ENCODE data around the gene PCNX1. TPM values are rescaled to one million over a fixed set of nuclear protein-coding genes. Genes with fewer than 3 reads are reported as not detected.

PCNX1 gene
- total RNA-seq, 1 donor from 2014 or later, result 79.3 TPM

DNA sequence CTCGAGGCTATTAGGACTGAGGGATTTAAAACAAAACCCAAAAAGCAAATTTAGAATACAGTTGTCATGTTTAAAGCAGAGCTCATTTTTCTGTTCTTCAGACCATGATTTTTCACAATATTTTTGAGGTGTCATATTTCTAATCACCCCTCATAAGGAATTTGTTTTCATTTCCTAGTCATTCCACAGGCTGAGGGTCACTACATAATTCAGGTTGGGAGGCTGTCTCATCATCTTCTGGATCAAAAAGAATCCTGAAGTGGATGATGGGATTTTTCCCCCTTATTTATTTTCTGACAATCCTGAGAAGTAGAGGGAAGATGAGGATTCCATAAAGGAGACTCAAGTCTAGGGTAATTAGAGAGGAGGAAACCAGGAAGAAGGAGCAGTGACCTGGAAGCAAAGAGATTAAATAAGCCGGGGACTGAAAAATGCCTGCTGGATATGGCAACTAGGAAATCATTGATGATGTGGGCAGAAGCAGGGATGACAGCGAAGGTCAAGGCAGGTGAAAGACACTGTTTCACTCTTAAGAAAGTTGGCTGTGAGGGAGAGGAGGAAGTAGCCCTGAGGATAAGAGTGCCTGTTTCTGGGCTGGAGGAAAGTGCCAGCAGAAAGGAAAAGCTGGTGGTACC is 9.0 kb upstream of the PCNX1 start:
- Histone ChIP-seq H3K4me3 (ENCODE audit: low read length in 3 of 3) (no peak overlapping the region), H3K27ac (ENCODE audit: low read depth, low read length) (no peak overlapping the region), H3K9ac (ENCODE audit: low read depth in 1 of 3, low read length in 3 of 3) (no peak overlapping the region), H3K36me3 (ENCODE audit: control insufficient read depth in 3 of 3, insufficient read depth in 3 of 3, low read length in 3 of 3) (no peaks in the 10 kb centered on the region), H3K27me3 (ENCODE audit: control insufficient read depth in 3 of 3, insufficient read depth in 3 of 3, low read length in 3 of 3) (no peaks in the 10 kb centered on the region), H3K4me1 (ENCODE audit: control insufficient read depth in 3 of 3, insufficient read depth in 3 of 3, low read length in 3 of 3) (peaks cover 0 to 3% (median 3%) of the 10 kb centered on the region in 3 donors), H3K9me3 (ENCODE audit: control insufficient read depth in 3 of 3, low read length in 3 of 3) (no peaks in the 10 kb centered on the region)

DNA sequence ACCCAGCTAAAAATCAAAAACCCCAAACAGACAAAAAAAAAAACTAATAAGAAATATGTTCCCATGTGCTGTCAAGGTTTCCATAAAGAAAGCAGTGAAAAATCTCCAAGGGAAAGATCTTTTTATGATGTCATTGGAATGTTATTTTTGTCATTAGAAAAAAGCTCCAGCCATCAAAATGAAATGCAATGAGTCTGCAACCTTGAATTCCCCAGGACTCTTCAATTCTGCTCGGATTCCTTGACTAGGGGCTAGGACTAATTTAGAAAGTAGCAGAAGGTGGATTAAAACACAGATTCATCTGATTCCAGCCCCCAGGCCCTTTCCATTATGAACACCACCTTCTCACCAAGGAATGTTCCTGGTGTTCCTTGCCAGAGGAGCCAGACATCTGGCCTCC is 6.0 kb upstream of the PCNX1 start:
- Histone ChIP-seq H3K4me3 (ENCODE audit: low read length in 3 of 3) (no peak overlapping the region), H3K36me3 (ENCODE audit: control insufficient read depth in 3 of 3, insufficient read depth in 3 of 3, low read length in 3 of 3) (no peaks in the 10 kb centered on the region), H3K4me1 (ENCODE audit: control insufficient read depth in 3 of 3, insufficient read depth in 3 of 3, low read length in 3 of 3) (peaks cover 7 to 17% (median 11%) of the 10 kb centered on the region in 3 donors), H3K27ac (ENCODE audit: low read depth, low read length) (no peak overlapping the region), H3K27me3 (ENCODE audit: control insufficient read depth in 3 of 3, insufficient read depth in 3 of 3, low read length in 3 of 3) (no peaks in the 10 kb centered on the region), H3K9me3 (ENCODE audit: control insufficient read depth in 3 of 3, low read length in 3 of 3) (no peaks in the 10 kb centered on the region), H3K9ac (ENCODE audit: low read depth in 1 of 3, low read length in 3 of 3) (no peak overlapping the region)

DNA sequence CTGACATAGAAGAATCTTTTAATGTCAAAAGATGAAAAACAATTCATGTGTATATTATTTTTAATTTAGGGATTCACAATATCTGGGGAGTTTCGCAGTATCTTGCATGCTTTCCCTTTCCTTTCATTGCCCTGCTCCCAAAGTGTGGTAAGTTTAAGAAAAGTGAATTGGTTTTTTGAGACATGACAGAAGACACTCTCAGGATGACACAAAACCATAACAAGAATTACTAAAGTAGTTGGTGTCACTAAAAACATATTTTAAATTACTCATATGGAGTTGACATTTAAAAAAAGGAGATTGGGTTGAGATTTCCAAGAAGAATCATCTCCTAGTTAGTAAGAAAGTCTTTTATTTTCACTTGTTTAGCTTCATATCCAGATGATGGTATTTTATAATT is 5.1 kb upstream of the PCNX1 start:
- no peaks in the 10 kb centered on the region for H3K27me3 ChIP-seq (ENCODE audit: control insufficient read depth in 3 of 3, insufficient read depth in 3 of 3, low read length in 3 of 3)
- no peaks in the 10 kb centered on the region for H3K36me3 ChIP-seq (ENCODE audit: control insufficient read depth in 3 of 3, insufficient read depth in 3 of 3, low read length in 3 of 3)
- no peak overlapping the region for H3K4me3 ChIP-seq (ENCODE audit: low read length in 3 of 3)
- H3K27ac ChIP-seq (ENCODE audit: low read depth, low read length), result no peak overlapping the region
- no peak overlapping the region for H3K9ac ChIP-seq (ENCODE audit: low read depth in 1 of 3, low read length in 3 of 3)
- H3K9me3 ChIP-seq (ENCODE audit: control insufficient read depth in 3 of 3, low read length in 3 of 3), result no peaks in the 10 kb centered on the region
- peaks cover 12 to 22% (median 13%) of the 10 kb centered on the region in 3 donors for H3K4me1 ChIP-seq (ENCODE audit: control insufficient read depth in 3 of 3, insufficient read depth in 3 of 3, low read length in 3 of 3)

DNA sequence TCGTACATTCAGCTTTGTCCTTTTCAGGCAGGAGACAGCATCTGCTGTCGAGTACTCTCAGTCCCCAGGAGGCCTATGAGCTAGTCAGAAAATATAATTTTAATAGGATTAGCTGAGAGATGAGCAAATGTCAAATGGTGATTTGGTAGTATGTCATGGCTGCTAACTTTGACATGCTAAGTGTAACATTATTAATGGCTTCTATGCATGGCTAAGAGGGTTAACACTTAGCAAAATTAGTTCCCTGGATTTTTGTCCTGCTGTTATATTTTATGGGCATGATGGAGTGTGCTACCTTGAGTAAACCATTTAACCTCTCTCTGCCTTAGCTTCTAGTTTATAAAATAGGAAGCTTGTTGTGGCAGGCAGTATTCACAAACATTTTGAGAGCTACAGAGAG is 2.9 kb upstream of the PCNX1 start:
- peaks cover 15 to 20% (median 19%) of the 10 kb centered on the region in 3 donors for H3K4me1 ChIP-seq (ENCODE audit: control insufficient read depth in 3 of 3, insufficient read depth in 3 of 3, low read length in 3 of 3)
- no peak overlapping the region for H3K9ac ChIP-seq (ENCODE audit: low read depth in 1 of 3, low read length in 3 of 3)
- no peaks in the 10 kb centered on the region for H3K27me3 ChIP-seq (ENCODE audit: control insufficient read depth in 3 of 3, insufficient read depth in 3 of 3, low read length in 3 of 3)
- H3K4me3 ChIP-seq (ENCODE audit: low read length in 3 of 3), result no peak overlapping the region
- no peak overlapping the region for H3K27ac ChIP-seq (ENCODE audit: low read depth, low read length)
- no peaks in the 10 kb centered on the region for H3K36me3 ChIP-seq (ENCODE audit: control insufficient read depth in 3 of 3, insufficient read depth in 3 of 3, low read length in 3 of 3)
- no peaks in the 10 kb centered on the region for H3K9me3 ChIP-seq (ENCODE audit: control insufficient read depth in 3 of 3, low read length in 3 of 3)

DNA sequence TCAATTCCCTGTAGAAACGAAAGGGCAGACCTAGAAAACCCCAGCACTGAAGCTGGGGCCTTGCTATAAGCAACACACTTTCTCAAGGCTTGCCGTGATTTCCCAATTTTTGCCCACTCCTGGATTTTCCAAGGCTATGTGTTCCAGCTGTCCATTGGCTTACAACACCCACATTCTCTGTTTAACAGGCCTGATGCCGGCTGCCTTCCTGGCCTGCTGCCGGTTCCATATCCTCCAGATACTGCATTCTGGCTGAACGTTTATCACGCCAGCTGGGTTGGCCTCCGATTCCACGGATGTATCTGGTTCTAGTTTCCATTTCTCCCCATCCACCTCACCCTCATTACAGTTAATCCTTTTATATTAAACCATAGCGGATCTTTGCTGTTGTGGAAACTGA is 2.0 kb upstream of the PCNX1 start:
- H3K36me3 ChIP-seq (ENCODE audit: control insufficient read depth in 3 of 3, insufficient read depth in 3 of 3, low read length in 3 of 3), result no peaks in the 10 kb centered on the region
- peaks cover 16 to 26% (median 21%) of the 10 kb centered on the region in 3 donors for H3K4me1 ChIP-seq (ENCODE audit: control insufficient read depth in 3 of 3, insufficient read depth in 3 of 3, low read length in 3 of 3)
- no peak overlapping the region for H3K9ac ChIP-seq (ENCODE audit: low read depth in 1 of 3, low read length in 3 of 3)
- no peak overlapping the region for H3K4me3 ChIP-seq (ENCODE audit: low read length in 3 of 3)
- H3K9me3 ChIP-seq (ENCODE audit: control insufficient read depth in 3 of 3, low read length in 3 of 3), result no peaks in the 10 kb centered on the region
- H3K27me3 ChIP-seq (ENCODE audit: control insufficient read depth in 3 of 3, insufficient read depth in 3 of 3, low read length in 3 of 3), result no peaks in the 10 kb centered on the region
- H3K27ac ChIP-seq (ENCODE audit: low read depth, low read length), result peak overlapping the region; percentile 60

DNA sequence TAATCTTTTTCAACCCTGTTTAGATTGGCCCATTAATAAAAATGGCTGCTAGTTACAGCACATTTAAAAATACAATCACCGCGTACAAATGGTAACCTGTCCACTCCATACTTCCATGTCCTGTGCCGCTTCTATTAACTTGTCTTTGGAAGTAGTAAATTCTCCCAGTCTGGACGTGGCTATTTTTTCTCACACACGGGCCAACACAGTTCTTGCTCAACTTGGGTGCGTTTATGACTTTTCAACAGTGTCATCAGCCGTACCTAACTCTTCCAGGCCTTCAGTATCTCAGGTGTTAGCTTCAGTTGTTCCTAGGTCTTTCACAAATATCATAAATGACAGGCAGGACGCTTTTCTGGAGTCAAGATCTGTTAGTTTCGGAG is 475 bp upstream of the PCNX1 start:
- no peaks in the 10 kb centered on the region for H3K27me3 ChIP-seq (ENCODE audit: control insufficient read depth in 3 of 3, insufficient read depth in 3 of 3, low read length in 3 of 3)
- no peaks in the 10 kb centered on the region for H3K9me3 ChIP-seq (ENCODE audit: control insufficient read depth in 3 of 3, low read length in 3 of 3)
- H3K4me3 ChIP-seq (ENCODE audit: low read length in 3 of 3), result peak overlapping the region; percentile 72 to 90 (median 73)
- no peaks in the 10 kb centered on the region for H3K36me3 ChIP-seq (ENCODE audit: control insufficient read depth in 3 of 3, insufficient read depth in 3 of 3, low read length in 3 of 3)
- peaks cover 18 to 31% (median 28%) of the 10 kb centered on the region in 3 donors for H3K4me1 ChIP-seq (ENCODE audit: control insufficient read depth in 3 of 3, insufficient read depth in 3 of 3, low read length in 3 of 3)
- peak overlapping the region; percentile 88 to 92 (median 91) for H3K9ac ChIP-seq (ENCODE audit: low read depth in 1 of 3, low read length in 3 of 3)
- peak overlapping the region; percentile 88 for H3K27ac ChIP-seq (ENCODE audit: low read depth, low read length)

DNA sequence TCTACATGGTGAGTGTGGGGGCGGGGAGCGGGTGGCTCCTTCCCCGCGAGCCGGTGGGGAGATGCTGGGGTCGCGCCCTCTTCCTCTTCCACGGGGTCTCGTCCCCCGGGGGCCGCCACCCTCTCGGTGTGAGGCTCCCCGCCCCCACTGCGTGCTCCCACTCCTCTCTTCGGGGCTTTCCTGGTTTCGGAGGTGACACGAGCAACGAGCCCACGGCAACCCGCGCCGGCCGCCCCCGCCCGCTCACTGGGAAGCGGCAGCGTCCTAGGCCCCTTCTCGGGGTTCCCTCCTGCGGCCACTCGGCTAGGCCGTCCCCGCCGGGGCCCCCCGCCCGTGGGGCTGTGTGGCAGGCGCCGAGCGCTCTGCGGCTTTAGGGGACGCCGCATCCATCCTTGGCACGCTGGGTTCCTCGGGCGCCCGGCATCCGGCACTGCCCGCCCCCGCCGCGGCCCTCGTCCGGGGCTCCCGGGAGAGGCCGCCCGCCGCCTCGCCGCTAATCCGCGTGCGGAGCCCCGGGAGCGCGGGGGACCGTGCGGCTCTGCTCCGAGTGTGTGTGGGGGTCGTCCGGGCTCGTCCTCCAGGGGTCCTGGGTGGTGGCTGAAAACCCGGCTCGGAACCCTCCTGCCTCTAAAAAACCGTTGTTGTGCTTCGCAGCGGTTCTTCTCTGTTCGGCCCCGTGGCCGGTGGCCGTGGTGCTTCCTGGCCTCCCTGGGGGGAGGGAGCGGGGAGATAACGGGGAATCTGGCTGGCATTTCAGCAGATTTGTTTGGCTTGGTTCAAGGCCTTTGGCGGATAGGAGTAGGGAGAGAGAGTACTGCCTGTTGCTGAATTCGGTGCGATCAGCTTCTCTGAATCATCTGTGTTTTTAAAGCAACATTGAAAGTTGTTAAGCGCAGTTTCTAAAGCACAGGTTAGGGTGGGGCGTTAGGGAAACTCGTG is 1.0 kb downstream of the PCNX1 start:
- Histone ChIP-seq H3K4me1 (ENCODE audit: control insufficient read depth in 3 of 3, insufficient read depth in 3 of 3, low read length in 3 of 3) (peaks cover 21 to 34% (median 28%) of the 10 kb centered on the region in 3 donors), H3K27me3 (ENCODE audit: control insufficient read depth in 3 of 3, insufficient read depth in 3 of 3, low read length in 3 of 3) (no peaks in the 10 kb centered on the region), H3K36me3 (ENCODE audit: control insufficient read depth in 3 of 3, insufficient read depth in 3 of 3, low read length in 3 of 3) (no peaks in the 10 kb centered on the region), H3K9me3 (ENCODE audit: control insufficient read depth in 3 of 3, low read length in 3 of 3) (no peaks in the 10 kb centered on the region), H3K9ac (ENCODE audit: low read depth in 1 of 3, low read length in 3 of 3) (peak overlapping the region; percentile 84 to 91 (median 85)), H3K4me3 (ENCODE audit: low read length in 3 of 3) (peak overlapping the region; percentile 72 to 82 (median 73)), H3K27ac (ENCODE audit: low read depth, low read length) (peak overlapping the region; percentile 88)

DNA sequence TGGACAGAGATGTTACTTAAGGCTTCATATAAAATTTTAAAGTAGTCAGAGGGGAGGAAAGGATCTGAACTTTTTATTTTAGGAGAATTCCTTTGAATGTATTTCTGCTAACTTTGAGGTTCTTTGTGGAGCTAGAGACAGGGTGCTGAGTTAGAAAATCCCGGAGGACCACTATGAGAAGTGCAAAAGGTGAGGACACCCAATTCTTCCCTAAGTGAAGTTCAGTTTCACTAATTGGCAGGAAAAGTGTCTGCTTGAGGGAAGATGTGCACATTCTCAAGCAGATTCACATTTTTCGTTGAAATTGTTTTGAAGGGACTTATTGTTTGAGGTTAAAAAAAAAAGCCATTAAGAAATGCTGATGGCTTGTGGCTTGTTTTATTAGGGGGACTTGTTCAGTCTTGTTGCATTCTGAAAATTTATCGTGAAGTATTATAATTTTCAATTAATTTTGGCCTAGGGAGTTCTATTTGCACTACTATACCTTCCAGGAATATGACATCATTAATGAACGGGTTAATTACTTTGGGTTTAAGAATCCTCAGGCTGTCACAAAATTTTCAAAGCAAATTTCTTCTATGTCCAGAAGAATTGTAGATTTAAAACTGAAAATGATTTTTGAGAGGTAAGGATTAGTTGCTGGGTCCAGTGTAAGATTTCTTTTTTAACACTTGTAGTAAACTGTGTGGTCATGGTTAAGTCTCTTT is 1.8 kb downstream of the PCNX1 start:
- peak overlapping the region; percentile 72 to 82 (median 73) for H3K4me3 ChIP-seq (ENCODE audit: low read length in 3 of 3)
- H3K27me3 ChIP-seq (ENCODE audit: control insufficient read depth in 3 of 3, insufficient read depth in 3 of 3, low read length in 3 of 3), result no peaks in the 10 kb centered on the region
- no peak overlapping the region for H3K27ac ChIP-seq (ENCODE audit: low read depth, low read length)
- peak overlapping the region; percentile 84 to 91 (median 85) for H3K9ac ChIP-seq (ENCODE audit: low read depth in 1 of 3, low read length in 3 of 3)
- H3K4me1 ChIP-seq (ENCODE audit: control insufficient read depth in 3 of 3, insufficient read depth in 3 of 3, low read length in 3 of 3), result peaks cover 21 to 34% (median 28%) of the 10 kb centered on the region in 3 donors
- H3K9me3 ChIP-seq (ENCODE audit: control insufficient read depth in 3 of 3, low read length in 3 of 3), result no peaks in the 10 kb centered on the region
- no peaks in the 10 kb centered on the region for H3K36me3 ChIP-seq (ENCODE audit: control insufficient read depth in 3 of 3, insufficient read depth in 3 of 3, low read length in 3 of 3)

DNA sequence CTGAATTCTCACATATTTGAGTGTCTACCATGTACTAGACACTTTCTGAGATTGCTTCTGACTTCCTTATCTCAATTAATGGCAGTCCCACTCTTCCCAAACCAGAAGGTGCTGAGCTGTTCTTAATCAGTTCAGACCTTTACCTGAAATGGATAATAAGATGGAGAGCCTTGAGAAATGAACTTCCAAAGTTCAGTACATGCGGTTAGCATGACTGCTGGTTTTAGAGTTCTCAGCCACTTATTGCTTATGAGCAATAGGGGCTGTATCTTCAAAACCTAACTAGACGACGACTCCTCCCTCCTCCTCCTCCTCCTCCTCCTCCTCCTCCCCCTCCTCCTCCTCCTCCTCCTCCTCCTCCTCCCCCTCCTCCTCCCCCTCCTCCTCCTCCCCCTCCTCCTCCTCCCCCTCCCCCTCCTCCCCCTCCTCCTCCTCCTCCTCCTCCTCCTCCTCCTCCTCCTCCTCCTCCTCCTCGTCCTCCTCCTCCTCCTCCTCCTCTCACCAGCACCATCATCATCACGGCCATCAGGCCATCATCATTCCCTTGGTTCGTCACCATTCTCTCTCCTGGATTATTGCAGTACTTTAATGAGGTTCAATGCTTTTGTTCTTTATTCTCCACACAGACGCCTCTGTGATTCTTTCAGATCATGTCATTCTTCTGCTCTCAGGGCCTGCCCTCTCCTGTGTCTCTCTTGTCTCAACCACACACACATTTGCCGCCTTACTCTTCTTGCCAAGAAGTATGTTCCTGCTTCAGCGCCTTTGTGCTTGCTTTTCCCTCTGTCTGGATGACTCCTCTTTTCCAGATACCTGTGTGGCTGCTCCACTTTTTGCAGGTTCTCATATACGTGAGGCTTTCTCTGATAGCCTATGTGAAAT is 2.7 kb downstream of the PCNX1 start:
- Histone ChIP-seq H3K9ac (ENCODE audit: low read depth in 1 of 3, low read length in 3 of 3) (no peak overlapping the region), H3K36me3 (ENCODE audit: control insufficient read depth in 3 of 3, insufficient read depth in 3 of 3, low read length in 3 of 3) (no peaks in the 10 kb centered on the region), H3K27ac (ENCODE audit: low read depth, low read length) (no peak overlapping the region), H3K4me3 (ENCODE audit: low read length in 3 of 3) (peak overlapping the region in 1 of 3 donors; percentile 5), H3K27me3 (ENCODE audit: control insufficient read depth in 3 of 3, insufficient read depth in 3 of 3, low read length in 3 of 3) (no peaks in the 10 kb centered on the region), H3K4me1 (ENCODE audit: control insufficient read depth in 3 of 3, insufficient read depth in 3 of 3, low read length in 3 of 3) (peaks cover 19 to 32% (median 25%) of the 10 kb centered on the region in 3 donors), H3K9me3 (ENCODE audit: control insufficient read depth in 3 of 3, low read length in 3 of 3) (no peaks in the 10 kb centered on the region)

Data from skeletal muscle tissue (tissue), 4 donors.